ENCODE data around the gene CABLES1.

DNA sequence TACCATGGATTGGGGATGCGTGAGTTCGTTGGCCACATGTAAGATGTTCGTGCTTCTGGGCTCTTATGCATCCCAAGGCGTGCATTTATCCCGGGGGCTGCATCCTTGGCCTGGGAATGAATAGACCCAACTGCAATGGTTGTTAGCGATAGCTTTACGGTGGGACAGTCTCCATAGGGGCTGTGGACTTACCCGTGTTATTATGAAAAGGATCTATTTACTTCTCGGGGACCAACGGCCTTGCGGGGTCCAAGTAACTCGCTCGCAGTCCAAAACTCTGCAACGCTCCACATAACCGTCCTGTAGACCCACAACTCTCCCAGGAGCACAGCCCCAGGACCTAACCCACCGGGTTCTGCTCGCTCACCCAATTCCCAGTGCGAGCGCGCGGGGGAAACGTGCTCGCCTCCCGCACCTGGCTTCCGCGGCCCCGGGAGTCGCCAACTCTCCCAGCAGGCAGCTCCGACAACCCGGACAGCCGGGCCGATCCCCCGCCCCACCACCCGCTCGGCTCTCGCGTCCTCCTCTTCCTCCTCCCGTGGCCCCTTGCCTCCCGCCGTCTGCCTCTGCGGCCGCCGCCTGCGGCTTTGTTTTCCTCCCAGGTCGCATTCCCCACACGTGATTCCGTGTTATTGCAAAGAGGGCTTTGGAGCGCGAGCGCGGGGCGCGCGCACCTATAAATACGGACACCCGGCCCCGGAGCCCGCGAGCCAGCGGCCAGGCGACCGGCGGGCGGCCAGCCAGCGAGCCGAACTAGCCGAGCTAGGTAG, at the start of gene CABLES1:
- TF ChIP-seq, protein P1, sequence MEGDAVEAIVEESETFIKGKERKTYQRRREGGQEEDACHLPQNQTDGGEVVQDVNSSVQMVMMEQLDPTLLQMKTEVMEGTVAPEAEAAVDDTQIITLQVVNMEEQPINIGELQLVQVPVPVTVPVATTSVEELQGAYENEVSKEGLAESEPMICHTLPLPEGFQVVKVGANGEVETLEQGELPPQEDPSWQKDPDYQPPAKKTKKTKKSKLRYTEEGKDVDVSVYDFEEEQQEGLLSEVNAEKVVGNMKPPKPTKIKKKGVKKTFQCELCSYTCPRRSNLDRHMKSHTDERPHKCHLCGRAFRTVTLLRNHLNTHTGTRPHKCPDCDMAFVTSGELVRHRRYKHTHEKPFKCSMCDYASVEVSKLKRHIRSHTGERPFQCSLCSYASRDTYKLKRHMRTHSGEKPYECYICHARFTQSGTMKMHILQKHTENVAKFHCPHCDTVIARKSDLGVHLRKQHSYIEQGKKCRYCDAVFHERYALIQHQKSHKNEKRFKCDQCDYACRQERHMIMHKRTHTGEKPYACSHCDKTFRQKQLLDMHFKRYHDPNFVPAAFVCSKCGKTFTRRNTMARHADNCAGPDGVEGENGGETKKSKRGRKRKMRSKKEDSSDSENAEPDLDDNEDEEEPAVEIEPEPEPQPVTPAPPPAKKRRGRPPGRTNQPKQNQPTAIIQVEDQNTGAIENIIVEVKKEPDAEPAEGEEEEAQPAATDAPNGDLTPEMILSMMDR (IDR thresholded peaks at IDR 0.05), result peak in 1 of 6 experiments; percentile 1
- TF ChIP-seq POLR2A (IDR thresholded peaks at IDR 0.05), result peak in 1 of 2 donors; percentile 89

All from thyroid gland (tissue), 4 donors.